HG02678 (cell line): Measurements from ENCODE around the gene SLK.

Experiments
- ATAC-seq: cut with Tn5 transposase; IDR thresholded peaks from one replicate; pipeline ENCODE4 v1.9.1; 2021; ENCODE audit warnings: mild to moderate bottlenecking, moderate library complexity; ENCODE audit not compliant: unreplicated experiment

Gene SLK

GRCh38 chr10:104045151-104046089 lies 78.5 kb downstream of the SLK start:
- ATAC-seq = no peak

GRCh38 chr10:104046651-104047050 lies 79.7 kb downstream of the SLK start:
- ATAC-seq = no peak

GRCh38 chr10:104049504-104050250 lies 82.7 kb downstream of the SLK start:
- ATAC-seq = no peak

DNA sequence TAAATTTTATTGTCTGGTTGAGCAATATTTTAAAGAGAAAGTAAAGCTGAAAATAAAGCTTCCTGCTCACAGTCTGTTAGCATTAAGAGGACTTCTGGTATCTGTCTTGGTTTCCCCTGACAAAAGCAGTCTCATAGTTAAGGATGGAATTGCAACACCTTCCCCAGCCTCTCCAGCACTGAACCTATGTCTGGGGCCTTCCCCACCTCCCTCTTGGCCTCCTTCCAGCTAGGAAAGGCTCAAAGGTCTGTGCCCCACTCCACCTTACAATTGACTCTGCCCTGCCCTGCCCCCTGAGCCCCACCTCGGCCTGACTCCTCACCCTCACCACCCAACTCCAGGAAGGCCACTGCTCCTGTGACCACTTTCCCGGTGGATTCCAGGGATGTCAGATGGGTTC lies 85.5 kb downstream of the SLK start:
- no peak for ATAC-seq

DNA sequence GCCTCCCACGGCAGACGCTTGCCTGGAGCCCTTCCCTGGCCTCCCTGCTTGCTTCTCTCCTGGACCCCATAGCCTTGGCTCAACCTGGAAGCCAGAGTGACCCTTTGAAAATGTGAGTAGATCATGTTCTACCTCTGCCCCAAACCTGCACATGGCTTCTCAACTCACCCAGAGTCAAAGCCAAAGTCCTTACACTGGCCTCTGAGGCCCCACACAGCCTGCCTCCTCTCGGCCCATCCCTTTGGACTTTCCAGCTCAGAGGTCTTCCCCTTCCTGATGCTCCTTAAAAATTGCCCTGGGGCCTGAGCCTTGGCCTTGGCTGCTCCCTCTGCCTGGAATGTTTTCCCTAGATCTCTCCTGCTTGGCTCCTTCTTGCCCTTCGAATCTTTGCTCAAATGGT lies 86.3 kb downstream of the SLK start:
- ATAC-seq = no peak

GRCh38 chr10:104054430-104054829 lies 87.5 kb downstream of the SLK start:
- no peak for ATAC-seq

GRCh38 chr10:104056619-104057273 lies 89.8 kb downstream of the SLK start:
- no peak for ATAC-seq

GRCh38 chr10:104057717-104058116 lies 90.8 kb downstream of the SLK start:
- ATAC-seq = no peak

DNA sequence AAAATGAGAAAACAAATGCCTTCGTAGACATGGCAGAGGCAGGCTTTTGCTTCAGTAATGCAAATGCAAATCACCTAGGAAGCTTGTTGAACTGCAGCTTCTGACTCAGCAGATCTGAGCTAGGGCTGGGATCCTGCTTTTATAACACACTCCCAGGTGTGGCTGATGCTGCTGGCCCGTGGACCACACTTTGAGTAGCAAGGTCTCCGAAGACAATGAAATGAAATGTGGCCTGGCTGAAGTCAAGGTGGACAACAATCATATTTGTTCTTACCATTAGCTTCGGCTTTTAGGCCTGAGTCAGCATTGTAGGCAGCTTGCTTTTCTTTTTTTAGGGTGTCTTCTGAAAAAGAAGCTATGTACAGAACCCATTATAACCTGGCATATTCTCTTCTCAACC lies 92.4 kb downstream of the SLK start:
- ATAC-seq = no peak

DNA sequence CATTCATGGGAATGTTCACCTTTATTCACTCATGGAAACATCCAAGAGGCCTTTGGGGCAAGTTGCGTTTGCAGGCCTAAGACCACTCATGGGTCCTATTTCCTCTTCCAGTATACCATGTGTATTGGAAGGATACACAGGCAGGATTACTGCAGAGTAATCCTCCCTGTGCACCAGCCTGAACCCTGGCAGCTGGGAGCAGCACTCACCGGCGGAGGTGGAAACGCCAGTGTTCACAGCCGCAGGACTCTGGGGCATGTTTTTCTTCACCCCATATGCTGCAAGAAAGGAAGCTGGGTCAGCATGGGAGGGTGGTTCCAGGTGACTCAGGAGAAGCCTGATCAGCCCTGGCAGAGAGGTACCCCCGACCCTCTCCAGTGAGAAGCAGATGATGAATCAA lies 94.3 kb downstream of the SLK start:
- ATAC-seq = no peak

- ATAC-seq = no peak
These were observed 98.8 kb downstream of the SLK start for GRCh38 chr10:104065748-104066147.

DNA sequence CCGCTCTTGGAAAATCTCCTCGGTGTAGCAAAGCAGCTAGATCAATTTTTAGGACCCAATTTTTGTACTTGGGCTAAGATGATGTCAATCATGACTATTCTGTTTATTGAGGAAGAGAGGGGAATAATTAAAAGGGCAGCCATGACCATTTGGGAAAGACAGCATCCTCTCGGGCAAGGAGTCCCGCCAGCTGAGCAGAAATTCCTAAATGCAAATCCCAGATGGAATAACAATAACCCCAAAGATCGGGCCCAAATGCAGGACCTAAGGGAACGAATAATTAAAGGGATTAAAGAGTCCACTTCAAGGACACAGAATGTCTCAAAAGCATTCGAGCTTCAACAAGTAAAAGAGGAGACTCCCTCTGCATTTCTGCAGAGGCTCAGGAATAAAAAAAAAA lies 100.0 kb downstream of the SLK start:
- ATAC-seq = no peak

- no peak for ATAC-seq
These were observed 100.6 kb downstream of the SLK start for GRCh38 chr10:104067525-104067924.

DNA sequence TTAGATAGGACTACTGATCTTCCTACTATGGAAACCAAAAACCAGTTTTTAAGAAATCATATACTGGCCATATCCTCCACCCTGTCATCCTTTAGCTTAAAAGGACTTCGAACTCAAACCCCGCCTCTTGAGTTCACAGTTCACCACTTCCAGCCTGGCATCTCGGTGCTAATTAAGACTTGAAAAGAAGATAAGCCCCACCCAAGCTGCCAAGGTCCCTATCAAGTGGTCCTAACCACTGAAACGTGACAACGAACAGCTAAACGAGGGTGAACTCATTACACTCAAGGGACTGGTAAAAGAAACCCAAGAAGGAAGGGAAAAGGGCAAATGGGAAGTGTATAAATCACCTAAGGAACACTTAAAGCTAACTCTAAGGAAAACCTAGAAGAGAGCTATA lies 102.7 kb downstream of the SLK start:
- no peak for ATAC-seq

DNA sequence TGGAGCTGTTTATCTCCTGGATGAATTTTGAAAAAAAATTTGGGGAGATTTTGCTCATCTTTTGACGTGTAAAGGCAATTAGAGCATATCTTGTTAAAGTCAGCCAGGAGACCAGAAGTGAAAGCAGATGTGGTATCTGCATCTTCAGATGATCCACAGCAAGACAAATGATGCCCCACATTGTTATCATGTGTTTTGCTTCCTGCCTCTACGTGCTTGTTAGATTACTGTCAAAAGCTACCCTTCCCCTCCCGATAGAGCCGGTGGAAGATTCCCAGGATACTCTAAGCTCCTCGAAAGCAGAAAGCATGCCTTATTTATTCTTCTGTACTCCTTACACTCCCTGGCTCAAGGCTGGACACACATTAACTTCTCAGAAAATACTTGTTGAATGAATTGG lies 105.8 kb downstream of the SLK start:
- ATAC-seq = no peak

GRCh38 chr10:104074505-104074904 lies 107.6 kb downstream of the SLK start:
- no peak for ATAC-seq

- ATAC-seq = no peak
These were observed 109.8 kb downstream of the SLK start for GRCh38 chr10:104076743-104077160.

DNA sequence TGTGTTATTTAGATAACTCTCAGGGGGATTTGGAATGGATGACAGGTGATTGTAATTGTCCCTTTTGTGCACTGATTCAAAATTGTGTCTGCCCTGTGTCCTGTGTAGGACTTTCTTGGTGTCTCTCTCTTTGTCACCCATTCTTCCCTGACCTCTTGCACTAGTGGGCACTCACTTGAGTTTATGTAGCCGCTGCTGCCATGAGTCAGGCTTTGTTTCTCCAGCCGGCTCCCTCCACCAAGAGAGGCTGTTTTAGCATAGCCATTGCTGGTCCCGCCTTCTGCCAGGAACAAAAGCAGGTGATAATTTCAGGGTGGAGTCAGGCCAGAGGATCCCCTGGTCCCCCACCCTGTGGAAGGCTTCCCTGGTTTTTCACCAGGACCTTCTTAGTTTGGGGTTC lies 110.3 kb downstream of the SLK start:
- ATAC-seq = no peak

GRCh38 chr10:104077663-104078151 lies 110.8 kb downstream of the SLK start:
- ATAC-seq = no peak
